ENCODE measurements around the gene ULK3.

DNA sequence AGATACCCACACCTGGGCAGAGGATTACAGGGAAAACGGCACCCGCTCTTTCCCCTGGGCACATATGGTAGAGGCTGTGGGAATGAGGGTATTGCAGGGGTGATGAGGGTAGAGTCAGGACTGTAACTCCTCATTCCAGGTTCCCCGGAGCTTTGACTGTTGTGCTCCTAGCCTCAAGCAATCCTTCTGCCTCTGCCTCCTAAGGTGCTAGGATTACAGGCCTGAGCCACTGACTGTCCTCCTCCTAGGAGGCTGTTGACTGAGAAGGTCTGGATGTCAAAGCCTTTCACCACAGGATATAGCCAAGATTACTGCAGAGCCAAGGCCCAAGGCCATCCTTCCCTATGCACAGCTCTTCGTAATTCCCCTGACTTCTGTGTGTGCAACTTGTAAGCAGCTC, 45.8 kb upstream of the ULK3 start:
- TF ChIP-seq, protein P1, sequence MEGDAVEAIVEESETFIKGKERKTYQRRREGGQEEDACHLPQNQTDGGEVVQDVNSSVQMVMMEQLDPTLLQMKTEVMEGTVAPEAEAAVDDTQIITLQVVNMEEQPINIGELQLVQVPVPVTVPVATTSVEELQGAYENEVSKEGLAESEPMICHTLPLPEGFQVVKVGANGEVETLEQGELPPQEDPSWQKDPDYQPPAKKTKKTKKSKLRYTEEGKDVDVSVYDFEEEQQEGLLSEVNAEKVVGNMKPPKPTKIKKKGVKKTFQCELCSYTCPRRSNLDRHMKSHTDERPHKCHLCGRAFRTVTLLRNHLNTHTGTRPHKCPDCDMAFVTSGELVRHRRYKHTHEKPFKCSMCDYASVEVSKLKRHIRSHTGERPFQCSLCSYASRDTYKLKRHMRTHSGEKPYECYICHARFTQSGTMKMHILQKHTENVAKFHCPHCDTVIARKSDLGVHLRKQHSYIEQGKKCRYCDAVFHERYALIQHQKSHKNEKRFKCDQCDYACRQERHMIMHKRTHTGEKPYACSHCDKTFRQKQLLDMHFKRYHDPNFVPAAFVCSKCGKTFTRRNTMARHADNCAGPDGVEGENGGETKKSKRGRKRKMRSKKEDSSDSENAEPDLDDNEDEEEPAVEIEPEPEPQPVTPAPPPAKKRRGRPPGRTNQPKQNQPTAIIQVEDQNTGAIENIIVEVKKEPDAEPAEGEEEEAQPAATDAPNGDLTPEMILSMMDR (IDR thresholded peaks at IDR 0.05), result no peak
- TF ChIP-seq POLR2A (IDR thresholded peaks at IDR 0.05), result no peak

Data from esophagus squamous epithelium (tissue), 4 donors.